H9 (cell line): ENCODE data around the gene DCAF8. TPM values are rescaled to one million over a fixed set of nuclear protein-coding genes. Genes with fewer than 3 reads are reported as not detected.

Experiments
- DNase-seq: peaks from one replicate; pipeline ENCODE4 v3.0.0-alpha.2; 2017
- H2AFZ ChIP-seq: one replicate; pipeline ENCODE4 v1.6.1; 2013; ENCODE audit warnings: mild to moderate bottlenecking, low read length, control low read depth, moderate library complexity
- H2AK5ac ChIP-seq: 2 replicates; pipeline ENCODE4 v1.6.1; 2013; ENCODE audit warnings: low read length, control low read depth, mixed read lengths; ENCODE audit not compliant: insufficient read length
- H2BK120ac ChIP-seq: one replicate; pipeline ENCODE4 v1.6.1; 2013; ENCODE audit warnings: low read depth, mild to moderate bottlenecking, low read length, control low read depth, inconsistent platforms; ENCODE audit not compliant: poor library complexity, severe bottlenecking
- H2BK12ac ChIP-seq: 2 replicates; pipeline ENCODE4 v1.6.1; 2013; ENCODE audit warnings: low read length, control low read depth, mixed read lengths, low read depth; ENCODE audit not compliant: insufficient read length
- H2BK15ac ChIP-seq: 2 replicates; pipeline ENCODE4 v1.6.1; 2013; ENCODE audit warnings: low read depth, low read length, control low read depth
- H2BK20ac ChIP-seq: one replicate; pipeline ENCODE4 v1.6.1; 2013; ENCODE audit warnings: low read depth, mild to moderate bottlenecking, low read length, control low read depth, inconsistent platforms; ENCODE audit not compliant: poor library complexity, severe bottlenecking
- H2BK5ac ChIP-seq: 2 replicates; pipeline ENCODE4 v1.6.1; 2013; ENCODE audit warnings: low read length, control low read depth, mixed read lengths; ENCODE audit not compliant: insufficient read length
- H3K14ac ChIP-seq: 2 replicates; pipeline ENCODE4 v1.6.1; 2013; ENCODE audit warnings: low read length, control low read depth; ENCODE audit not compliant: insufficient read depth
- H3K18ac ChIP-seq: 2 replicates; pipeline ENCODE4 v1.6.1; 2013; ENCODE audit warnings: low read depth, mild to moderate bottlenecking, mixed read lengths, low read length, control low read depth; ENCODE audit not compliant: insufficient read length
- H3K23ac ChIP-seq: 2 replicates; pipeline ENCODE4 v1.6.1; 2013; ENCODE audit warnings: low read length, control low read depth, mixed read lengths, low read depth; ENCODE audit not compliant: insufficient read length
- H3K23me2 ChIP-seq: 2 replicates; pipeline ENCODE4 v1.6.1; 2013; ENCODE audit warnings: low read depth, mild to moderate bottlenecking, mixed read lengths, low read length, control low read depth; ENCODE audit not compliant: insufficient read length, poor library complexity, severe bottlenecking
- H3K27ac ChIP-seq: 2 replicates; pipeline ENCODE4 v1.5.1; 2013; ENCODE audit warnings: low read length, control low read depth, mixed read lengths, low read depth; ENCODE audit not compliant: insufficient read length
- H3K27me3 ChIP-seq: 2 replicates; pipeline ENCODE4 v1.6.1; 2013; ENCODE audit warnings: low read length, control low read depth, inconsistent platforms; ENCODE audit not compliant: insufficient read depth
- H3K4ac ChIP-seq: 2 replicates; pipeline ENCODE4 v1.6.1; 2013; ENCODE audit warnings: low read depth, mild to moderate bottlenecking, control low read depth, inconsistent platforms, low read length, moderate library complexity
- H3K4me1 ChIP-seq: 2 replicates; pipeline ENCODE4 v1.6.1; 2013; ENCODE audit warnings: low read length, control low read depth, inconsistent platforms; ENCODE audit not compliant: insufficient read depth
- H3K4me2 ChIP-seq: 2 replicates; pipeline ENCODE4 v1.6.1; 2013; ENCODE audit warnings: low read length, control low read depth, mixed read lengths; ENCODE audit not compliant: insufficient read length, insufficient read depth
- H3K56ac ChIP-seq: 2 replicates; pipeline ENCODE4 v1.6.1; 2013; ENCODE audit warnings: low read depth, mild to moderate bottlenecking, mixed read lengths, low read length, control low read depth; ENCODE audit not compliant: insufficient read length
- H3K79me1 ChIP-seq: 2 replicates; pipeline ENCODE4 v1.6.1; 2013; ENCODE audit warnings: low read depth, mild to moderate bottlenecking, moderate library complexity, low read length, control low read depth, inconsistent platforms; ENCODE audit not compliant: insufficient read depth, poor library complexity, severe bottlenecking
- H3K79me2 ChIP-seq: 2 replicates; pipeline ENCODE4 v1.6.1; 2013; ENCODE audit warnings: low read length, control low read depth, inconsistent platforms; ENCODE audit not compliant: insufficient read depth
- H3K9ac ChIP-seq: 2 replicates; pipeline ENCODE4 v1.6.1; 2013; ENCODE audit warnings: low read length, control low read depth, mixed read lengths; ENCODE audit not compliant: insufficient read length; ENCODE audit errors: extremely low read depth
- H3K9me3 ChIP-seq: one replicate; pipeline ENCODE4 v1.6.1; 2013; ENCODE audit warnings: low read depth, low read length, inconsistent platforms; ENCODE audit not compliant: control insufficient read depth
- H3T11ph ChIP-seq: one replicate; pipeline ENCODE4 v1.6.1; 2013; ENCODE audit warnings: mild to moderate bottlenecking, low read length, control low read depth, inconsistent platforms
- H4K20me1 ChIP-seq: one replicate; pipeline ENCODE4 v1.6.1; 2013; ENCODE audit not compliant: control insufficient read depth, insufficient read length, insufficient read depth
- H4K5ac ChIP-seq: 2 replicates; pipeline ENCODE4 v1.6.1; 2013; ENCODE audit warnings: low read depth, mild to moderate bottlenecking, mixed read lengths, low read length, control low read depth; ENCODE audit not compliant: insufficient read length
- H4K8ac ChIP-seq: replicated peaks from 2 replicates; pipeline ENCODE4 v1.6.1; 2013; ENCODE audit warnings: low read length, control low read depth, mixed read lengths, low read depth; ENCODE audit not compliant: insufficient read length
- H4K91ac ChIP-seq: 2 replicates; pipeline ENCODE4 v1.6.1; 2013; ENCODE audit warnings: low read depth, mild to moderate bottlenecking, moderate library complexity, mixed read lengths, low read length, control low read depth; ENCODE audit not compliant: insufficient read length
- H3K27ac Mint-ChIP-seq, 3 experiments: 2 replicates in 2 of 3; 3 replicates in 1 of 3; pipeline ENCODE4 v1.8.0; 2020 to 2021; ENCODE audit warnings: mixed read lengths in 3 of 3, mild to moderate bottlenecking in 1 of 3, moderate library complexity in 1 of 3
- H3K27me3 Mint-ChIP-seq: 2 replicates; pipeline ENCODE4 v1.8.0; 2021; ENCODE audit warnings: low read depth, mild to moderate bottlenecking, moderate library complexity, mixed read lengths
- H3K36me3 Mint-ChIP-seq, 3 experiments: 2 replicates in 2 of 3; 3 replicates in 1 of 3; pipeline ENCODE4 v1.8.0; 2020 to 2021; ENCODE audit warnings: low read depth in 3 of 3, mixed read lengths in 3 of 3; ENCODE audit not compliant: insufficient read depth in 1 of 3
- H3K4me1 Mint-ChIP-seq, 2 experiments: 2 replicates each; pipeline ENCODE4 v1.8.0; 2020; ENCODE audit warnings: mixed read lengths in 2 of 2
- H3K4me3 Mint-ChIP-seq, 2 experiments: 2 replicates in 1 of 2; 3 replicates in 1 of 2; pipeline ENCODE4 v1.8.0; 2020 to 2021; ENCODE audit warnings: mild to moderate bottlenecking in 2 of 2, mixed read lengths in 2 of 2, moderate library complexity in 1 of 2
- H3K9me3 Mint-ChIP-seq, 2 experiments: 2 replicates in 1 of 2; 3 replicates in 1 of 2; pipeline ENCODE4 v1.8.0; 2020; ENCODE audit warnings: mild to moderate bottlenecking in 2 of 2, mixed read lengths in 2 of 2, moderate library complexity in 1 of 2
- WGBS: extraction: QIAGEN DNeasy Blood & Tissue Kit; methylation state at CpG from one replicate; pipeline ENCODE4 v1.1.7; 2013; ENCODE audit warnings: missing lambda C conversion rate, low lambda C conversion rate, mixed read lengths; ENCODE audit not compliant: insufficient read length; ENCODE audit errors: extremely low coverage; 5-methylcytosine and 5-hydroxymethylcytosine counted together
- total RNA-seq: library from RNA; stranded (reverse); gene quantifications from 2 replicates; pipeline ENCODE4 v1.2.1, GENCODE V29; 2021
- TF ChIP-seq, protein P1 (sequence below): fragments of 200-600 bp; sonication (generic); conservative IDR thresholded peaks from 3 replicates; pipeline ENCODE4 v1.8.0; 2021; ENCODE audit warnings: antibody characterized with exemption, mild to moderate bottlenecking

Gene DCAF8
- total RNA-seq, 1 experiment from 2014 or later: 106 TPM

DNA sequence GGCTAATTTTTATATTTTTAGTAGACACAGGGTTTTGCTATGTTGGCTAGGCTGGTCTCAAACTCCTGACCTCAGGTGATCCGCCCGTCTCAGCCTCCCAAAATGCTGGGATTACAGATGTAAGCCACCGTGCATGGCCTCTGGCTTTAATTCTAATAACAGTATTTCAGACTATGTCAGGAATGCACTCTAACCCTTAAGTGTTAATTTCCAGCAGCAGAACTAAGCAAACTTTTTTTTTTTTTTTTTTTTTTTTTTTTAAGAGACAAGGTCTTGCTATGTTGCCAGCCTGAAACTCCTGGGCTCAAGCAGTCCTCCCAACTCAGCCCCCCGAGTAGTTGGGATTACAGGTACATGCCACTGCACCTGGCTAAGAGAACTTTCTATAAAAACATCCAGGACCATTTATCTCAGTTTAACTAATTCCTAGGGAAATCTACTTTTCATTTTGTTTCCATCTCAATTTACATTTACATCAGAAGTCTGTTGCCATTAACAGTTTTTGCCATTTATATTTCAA, 6.5 kb downstream of the DCAF8 start:
- H3K9me3 Mint-ChIP-seq: no peaks in the 10 kb centered on the region
- 0 out of 2 replicates have a peak, but pooled peaks cover 2% of the 10 kb centered on the region for H3K4me1 ChIP-seq
- no peak overlapping the region for H2BK12ac ChIP-seq
- H2BK20ac ChIP-seq: no peak overlapping the region
- no peak overlapping the region for H4K5ac ChIP-seq
- no peak overlapping the region for H3K4me3 Mint-ChIP-seq
- no peak overlapping the region for H3K4me2 ChIP-seq
- no peak overlapping the region for H2AFZ ChIP-seq
- H3K36me3 Mint-ChIP-seq: peaks cover 12 to 43% (median 27%) of the 10 kb centered on the region in 3 experiments
- H3K18ac ChIP-seq: no peak overlapping the region
- H3K27me3 Mint-ChIP-seq: no peaks in the 10 kb centered on the region
- H3K56ac ChIP-seq: no peak overlapping the region
- H4K8ac ChIP-seq: no peak overlapping the region
- peak overlapping the region in 1 of 3 experiments; percentile 32; a peak in 1 of 7 replicates for H3K27ac Mint-ChIP-seq
- no peak overlapping the region for H3K4ac ChIP-seq
- H2AK5ac ChIP-seq: no peak overlapping the region
- no peak overlapping the region for H3K23ac ChIP-seq
- H3K27ac ChIP-seq: no peak overlapping the region
- H3K79me1 ChIP-seq: peaks cover 8% of the 10 kb centered on the region
- peaks cover 6% of the 10 kb centered on the region for H3K79me2 ChIP-seq
- TF ChIP-seq, protein P1, sequence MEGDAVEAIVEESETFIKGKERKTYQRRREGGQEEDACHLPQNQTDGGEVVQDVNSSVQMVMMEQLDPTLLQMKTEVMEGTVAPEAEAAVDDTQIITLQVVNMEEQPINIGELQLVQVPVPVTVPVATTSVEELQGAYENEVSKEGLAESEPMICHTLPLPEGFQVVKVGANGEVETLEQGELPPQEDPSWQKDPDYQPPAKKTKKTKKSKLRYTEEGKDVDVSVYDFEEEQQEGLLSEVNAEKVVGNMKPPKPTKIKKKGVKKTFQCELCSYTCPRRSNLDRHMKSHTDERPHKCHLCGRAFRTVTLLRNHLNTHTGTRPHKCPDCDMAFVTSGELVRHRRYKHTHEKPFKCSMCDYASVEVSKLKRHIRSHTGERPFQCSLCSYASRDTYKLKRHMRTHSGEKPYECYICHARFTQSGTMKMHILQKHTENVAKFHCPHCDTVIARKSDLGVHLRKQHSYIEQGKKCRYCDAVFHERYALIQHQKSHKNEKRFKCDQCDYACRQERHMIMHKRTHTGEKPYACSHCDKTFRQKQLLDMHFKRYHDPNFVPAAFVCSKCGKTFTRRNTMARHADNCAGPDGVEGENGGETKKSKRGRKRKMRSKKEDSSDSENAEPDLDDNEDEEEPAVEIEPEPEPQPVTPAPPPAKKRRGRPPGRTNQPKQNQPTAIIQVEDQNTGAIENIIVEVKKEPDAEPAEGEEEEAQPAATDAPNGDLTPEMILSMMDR: no peak
- H2BK5ac ChIP-seq: no peak overlapping the region
- no peak overlapping the region for H4K91ac ChIP-seq
- no peaks in the 10 kb centered on the region for H3K9me3 ChIP-seq
- no CpG with 5 or more reads among the region's 4 CpGs for WGBS
- no peaks in the 10 kb centered on the region for H4K20me1 ChIP-seq
- no peak overlapping the region for H3T11ph ChIP-seq
- H2BK120ac ChIP-seq: no peak overlapping the region
- peaks cover 26 to 31% of the 10 kb centered on the region in 2 experiments for H3K4me1 Mint-ChIP-seq
- no peak overlapping the region for H3K14ac ChIP-seq
- no peak for DNase-seq
- H3K23me2 ChIP-seq: no peaks in the 10 kb centered on the region
- no peaks in the 10 kb centered on the region for H3K27me3 ChIP-seq
- no peak overlapping the region for H3K9ac ChIP-seq
- no peak overlapping the region for H2BK15ac ChIP-seq
